ENCODE results near the gene CACNA2D3.
"Not testable (repeated sequence)": the region's sequence is repeated elsewhere in the genome, so short reads cannot be mapped to it uniquely, and the experiment has no call there.

CACNA2D3 gene

GRCh38 chr3:54968546-54969172 is 846.3 kb downstream of the CACNA2D3 start:
- DNase-seq (ENCODE audit: extremely low read depth in 1 of 2, low read depth in 1 of 2) = no peak

GRCh38 chr3:54969652-54970051 is 847.3 kb downstream of the CACNA2D3 start:
- DNase-seq (ENCODE audit: extremely low read depth in 1 of 2, low read depth in 1 of 2) = no peak

DNA sequence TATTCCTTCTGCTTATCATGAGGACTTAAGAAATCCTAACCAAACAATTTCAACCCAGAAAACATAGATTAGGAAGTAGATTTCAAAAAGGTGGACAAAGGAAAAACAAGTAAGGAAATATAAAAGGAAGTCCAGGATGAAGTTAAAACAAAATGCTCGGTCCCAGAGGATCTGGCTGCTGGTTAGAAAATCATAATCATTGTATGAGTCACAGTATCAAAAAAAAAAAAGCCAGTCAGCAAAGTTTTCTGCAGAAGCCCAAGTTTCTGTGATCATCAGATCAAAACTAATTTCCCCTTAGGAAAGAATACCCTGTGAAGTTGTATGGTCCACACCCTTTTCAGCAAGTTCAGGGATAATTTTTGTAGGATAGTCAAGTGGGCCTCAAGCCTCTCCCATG is 848.5 kb downstream of the CACNA2D3 start:
- DNase-seq (ENCODE audit: extremely low read depth in 1 of 2, low read depth in 1 of 2) = no peak

GRCh38 chr3:54977439-54977838 is 855.1 kb downstream of the CACNA2D3 start:
- no peak for DNase-seq (ENCODE audit: extremely low read depth in 1 of 2, low read depth in 1 of 2)

- DNase-seq (ENCODE audit: extremely low read depth in 1 of 2, low read depth in 1 of 2) = not testable (repeated sequence)
These were observed 855.6 kb downstream of the CACNA2D3 start for GRCh38 chr3:54977946-54978345.

DNA sequence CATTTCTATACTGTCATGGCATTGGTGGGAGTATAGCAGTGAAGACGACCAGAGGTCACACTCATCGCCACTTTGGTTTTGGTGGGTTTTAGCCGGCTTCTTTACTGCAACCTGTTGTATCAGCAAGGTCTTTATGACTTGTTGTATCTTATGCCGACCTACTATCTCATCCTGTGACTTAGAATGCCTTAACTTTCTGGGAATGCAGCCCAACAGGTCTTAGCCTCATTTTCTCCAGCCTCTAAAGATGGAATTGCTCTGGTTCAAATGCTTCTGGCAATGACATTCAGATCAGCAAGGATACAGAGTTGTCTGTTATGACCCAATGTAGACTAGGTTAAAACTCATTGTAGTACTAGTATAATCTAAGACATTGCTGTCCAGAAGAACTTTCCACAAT is 860.5 kb downstream of the CACNA2D3 start:
- no peak for DNase-seq (ENCODE audit: extremely low read depth in 1 of 2, low read depth in 1 of 2)

GRCh38 chr3:54983266-54984099 is 861.1 kb downstream of the CACNA2D3 start:
- DNase-seq (ENCODE audit: extremely low read depth in 1 of 2, low read depth in 1 of 2) = no peak

DNA sequence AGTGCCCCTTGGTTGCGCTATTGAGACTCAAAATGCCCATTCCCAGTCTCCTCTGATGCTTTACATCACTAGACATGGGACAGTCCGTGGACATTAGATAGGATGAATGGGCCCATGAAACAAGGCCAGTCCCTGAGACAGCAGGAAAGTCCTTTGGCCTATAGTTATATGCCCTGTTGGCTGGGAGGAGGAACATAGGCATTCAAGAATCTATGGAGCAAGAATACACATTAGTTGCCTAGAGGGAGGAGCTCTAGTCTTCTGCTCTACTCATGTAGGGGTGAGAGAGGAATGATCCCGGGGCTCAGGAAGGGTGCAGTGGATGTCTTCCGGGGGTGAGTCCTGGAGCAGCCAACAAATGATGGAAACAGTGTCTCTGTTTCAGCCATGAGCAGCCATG is 863.5 kb downstream of the CACNA2D3 start:
- DNase-seq (ENCODE audit: extremely low read depth in 1 of 2, low read depth in 1 of 2) = no peak

- no peak for DNase-seq (ENCODE audit: extremely low read depth in 1 of 2, low read depth in 1 of 2)
These were observed 863.9 kb downstream of the CACNA2D3 start for GRCh38 chr3:54986294-54986693.

DNA sequence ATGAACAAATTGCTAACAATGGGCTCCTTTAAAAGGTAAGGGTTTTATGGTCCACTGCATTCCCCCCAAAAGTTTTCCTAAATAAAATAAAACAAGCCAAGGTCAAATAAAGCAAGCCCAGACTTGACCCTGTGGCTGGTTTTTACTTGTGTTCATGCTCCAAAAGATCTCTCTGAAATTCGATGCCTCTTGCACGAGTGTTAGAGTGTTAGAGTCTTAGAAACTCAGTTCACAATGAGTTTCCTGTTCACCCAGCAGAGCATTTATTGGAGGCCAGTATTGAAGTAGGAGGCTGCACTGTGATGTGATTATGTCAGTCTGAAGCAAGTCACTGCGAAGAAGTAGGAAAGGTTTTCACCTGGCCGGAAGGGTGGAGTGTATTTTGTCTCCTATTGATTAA is 865.4 kb downstream of the CACNA2D3 start:
- DNase-seq (ENCODE audit: extremely low read depth in 1 of 2, low read depth in 1 of 2) = no peak

GRCh38 chr3:54988302-54988837 is 866.0 kb downstream of the CACNA2D3 start:
- DNase-seq (ENCODE audit: extremely low read depth in 1 of 2, low read depth in 1 of 2) = no peak

- DNase-seq (ENCODE audit: extremely low read depth in 1 of 2, low read depth in 1 of 2) = no peak
These were observed 866.7 kb downstream of the CACNA2D3 start for GRCh38 chr3:54988838-54989630.

DNA sequence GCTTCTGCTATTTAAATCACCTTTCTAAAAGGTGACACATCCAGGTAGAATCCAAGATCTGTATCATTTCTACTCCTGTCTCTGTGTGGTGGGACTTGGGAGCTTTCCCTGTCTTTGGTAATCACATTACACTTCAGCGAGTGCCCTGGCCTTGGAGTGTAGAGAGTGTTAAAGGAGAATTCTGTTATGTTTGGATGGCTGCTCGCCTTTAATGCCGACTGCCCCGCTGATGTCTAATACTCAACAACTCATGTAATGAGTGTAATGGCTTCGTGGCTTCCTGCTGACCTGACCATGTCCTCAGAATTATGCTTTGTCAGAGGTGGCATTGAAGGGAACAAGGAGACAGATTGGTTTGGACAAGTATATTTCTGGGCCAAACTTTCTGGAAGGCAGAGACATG is 871.8 kb downstream of the CACNA2D3 start:
- no peak for DNase-seq (ENCODE audit: extremely low read depth in 1 of 2, low read depth in 1 of 2)

DNA sequence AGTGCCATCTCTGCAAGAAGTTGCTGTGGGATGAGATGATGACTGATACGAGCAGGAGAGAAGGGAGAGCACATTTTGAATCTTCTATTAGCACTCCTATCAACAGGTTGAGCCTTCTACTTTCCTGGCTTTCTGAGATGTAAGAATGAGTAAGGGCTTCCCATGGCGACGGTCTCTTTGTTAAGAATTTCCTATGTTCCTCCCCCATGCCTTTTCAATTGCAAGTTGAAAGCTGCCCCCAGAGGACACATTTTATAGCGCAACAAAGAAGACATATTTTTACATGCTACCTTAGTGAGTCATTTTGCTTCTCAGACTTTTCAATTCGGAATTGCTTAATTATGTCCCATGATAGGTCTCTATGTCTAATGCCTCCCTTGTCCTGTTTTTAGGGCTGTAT is 876.8 kb downstream of the CACNA2D3 start:
- DNase-seq (ENCODE audit: extremely low read depth in 1 of 2, low read depth in 1 of 2) = no peak

DNA sequence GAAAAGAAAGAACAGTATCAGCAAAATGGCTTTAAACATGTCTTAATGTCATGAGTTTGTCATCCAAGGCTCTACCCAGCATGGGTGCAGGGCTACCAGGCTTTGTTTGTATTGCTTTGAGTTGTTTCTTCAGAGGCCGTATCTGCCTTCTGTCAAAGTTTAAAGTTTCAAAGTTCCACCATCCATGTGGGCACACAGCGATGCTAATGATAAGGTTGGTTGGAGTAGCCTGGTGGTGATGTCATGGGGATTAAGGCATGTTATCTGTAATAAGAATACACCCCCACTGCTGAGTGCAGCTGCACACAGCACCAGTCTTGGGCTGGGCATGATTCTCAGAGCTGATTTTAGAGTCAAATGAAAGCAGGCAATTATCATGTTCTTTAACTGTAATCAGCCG is 877.5 kb downstream of the CACNA2D3 start:
- no peak for DNase-seq (ENCODE audit: extremely low read depth in 1 of 2, low read depth in 1 of 2)

DNA sequence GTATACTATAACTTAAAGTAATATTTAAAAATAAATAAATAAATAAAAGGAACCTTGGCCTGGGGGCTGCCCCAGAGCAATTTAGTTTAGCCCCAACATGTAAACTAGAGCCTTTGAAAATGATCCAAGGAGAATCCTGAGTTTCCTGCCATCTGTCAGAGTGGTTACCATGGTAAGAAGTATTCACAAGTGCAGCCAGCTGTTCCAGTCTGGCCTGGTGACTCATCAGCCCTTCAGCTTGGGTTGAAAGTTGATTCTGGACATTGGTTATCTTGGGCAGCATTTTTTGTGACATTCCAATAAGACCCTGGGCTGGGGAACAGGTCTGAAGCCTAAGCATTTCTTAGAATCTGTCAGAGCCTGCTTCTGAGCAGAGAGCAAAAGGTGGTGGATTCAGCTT is 878.2 kb downstream of the CACNA2D3 start:
- DNase-seq (ENCODE audit: extremely low read depth in 1 of 2, low read depth in 1 of 2) = no peak

DNA sequence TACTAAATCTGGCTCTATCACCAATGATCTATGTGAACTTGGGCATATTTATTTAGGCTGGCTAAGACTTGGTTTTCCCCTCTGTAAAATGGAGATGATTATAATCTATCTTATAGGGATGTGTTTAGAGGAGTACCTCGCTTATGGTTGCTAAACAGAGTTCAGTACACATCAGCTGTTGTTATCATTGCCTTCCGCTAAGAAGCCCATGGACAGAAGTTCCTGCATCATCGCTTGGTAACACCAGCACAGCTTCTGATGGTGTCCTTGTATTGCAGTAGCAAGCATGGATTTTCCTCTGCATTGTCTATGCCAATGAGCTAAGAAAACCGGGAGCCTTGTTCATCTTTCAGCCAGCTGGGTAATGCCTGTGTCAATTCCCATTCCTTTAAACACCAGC is 878.6 kb downstream of the CACNA2D3 start:
- DNase-seq (ENCODE audit: extremely low read depth in 1 of 2, low read depth in 1 of 2) = no peak

GRCh38 chr3:55002416-55002930 is 880.1 kb downstream of the CACNA2D3 start:
- no peak for DNase-seq (ENCODE audit: extremely low read depth in 1 of 2, low read depth in 1 of 2)

DNA sequence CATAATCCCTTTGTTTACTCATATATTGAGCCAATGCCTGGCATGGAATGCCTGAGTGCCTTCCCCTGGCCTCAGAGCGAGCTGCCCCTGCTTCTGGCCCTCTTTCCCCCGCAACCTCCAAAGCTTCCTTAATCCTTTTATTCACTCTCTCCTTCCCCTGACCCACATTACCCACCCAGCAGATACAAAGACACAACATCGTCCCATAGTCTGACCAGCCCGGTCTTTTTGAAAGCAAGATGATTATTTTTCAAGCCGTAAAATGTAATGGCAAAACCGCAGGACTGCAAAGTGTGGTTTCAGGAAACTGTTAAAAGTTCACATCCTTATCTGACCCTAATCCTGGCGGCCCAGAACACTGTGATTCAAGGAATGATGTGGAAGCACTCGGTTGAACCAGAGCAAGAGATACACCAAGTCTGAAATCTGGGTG is 883.9 kb downstream of the CACNA2D3 start:
- no peak for DNase-seq (ENCODE audit: extremely low read depth in 1 of 2, low read depth in 1 of 2)

GRCh38 chr3:55007971-55008370 is 885.6 kb downstream of the CACNA2D3 start:
- no peak for DNase-seq (ENCODE audit: extremely low read depth in 1 of 2, low read depth in 1 of 2)

DNA sequence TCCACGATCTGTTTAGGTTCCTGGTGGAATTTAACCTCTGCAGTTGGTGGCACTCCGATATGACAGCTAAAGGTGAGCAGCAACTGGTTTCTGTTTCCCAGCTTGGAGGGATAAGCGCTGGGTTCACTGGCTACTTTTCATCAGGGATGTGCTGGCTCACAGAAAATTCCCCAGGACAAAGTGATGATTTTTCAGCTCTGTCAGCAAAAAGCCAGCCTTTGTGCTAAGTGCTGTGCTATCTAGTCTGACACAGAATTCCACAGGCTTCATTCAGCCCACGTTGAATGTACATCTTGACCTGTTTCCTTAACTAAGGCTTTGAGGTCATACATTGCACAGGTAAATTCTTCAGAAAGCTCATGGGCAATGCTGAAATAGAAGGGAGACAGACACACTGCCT is 887.0 kb downstream of the CACNA2D3 start:
- no peak for DNase-seq (ENCODE audit: extremely low read depth in 1 of 2, low read depth in 1 of 2)
